Common myeloid progenitor, CD34-positive (primary cell): ENCODE measurements around the gene NLN.
"Not testable (repeated sequence)": the region's sequence is repeated elsewhere in the genome, so short reads cannot be mapped to it uniquely, and the experiment has no call there.

Experiments
- CTCF ChIA-PET: fragments of 350-600 bp; sonication (Branson Sonifier 250); formaldehyde crosslinking; loops from one replicate; lab custom pipeline; 2021; ENCODE audit warnings: antibody characterized with exemption; lab: Charles Lee
- POLR2A ChIA-PET: fragments of 350-600 bp; sonication (Branson Sonifier 250); formaldehyde crosslinking; loops from one replicate; lab custom pipeline; 2021; ENCODE audit warnings: antibody characterized with exemption; lab: Charles Lee
- DNase-seq, 3 donors: peaks; one replicate each; pipeline versions ENCODE4 v3.0.0 to v3.0.0-alpha.2; 2013
- H3K27ac ChIP-seq, 2 experiments: 1 replicate in 1 of 2; 2 replicates in 1 of 2; pipeline ENCODE4 v1.7.0; 2013; ENCODE audit warnings: inconsistent platforms in 2 of 2, low read length in 2 of 2, mild to moderate bottlenecking in 2 of 2, low read depth in 1 of 2, moderate library complexity in 1 of 2; ENCODE audit not compliant: severe bottlenecking in 2 of 2, insufficient read depth in 1 of 2, poor library complexity in 1 of 2
- H3K27me3 ChIP-seq, 5 experiments: replicated peaks in 2 of 5; 1 replicate in 3 of 5; 2 replicates in 2 of 5; pipeline versions ENCODE4 v1.6.1 to v1.7.0; 2013; ENCODE audit warnings: low read length in 4 of 5, mild to moderate bottlenecking in 2 of 5, moderate library complexity in 2 of 5, inconsistent platforms in 1 of 5; ENCODE audit not compliant: insufficient read depth in 5 of 5, control insufficient read depth in 4 of 5
- H3K36me3 ChIP-seq, 4 experiments: 1 replicate in 2 of 4; 2 replicates in 2 of 4; pipeline versions ENCODE4 v1.6.1 to v1.7.0; 2013; ENCODE audit warnings: low read length in 3 of 4, control low read depth in 1 of 4, mild to moderate bottlenecking in 1 of 4; ENCODE audit not compliant: control insufficient read depth in 4 of 4, insufficient read depth in 4 of 4
- H3K4me1 ChIP-seq, 4 experiments: 1 replicate in 3 of 4; 2 replicates in 1 of 4; pipeline versions ENCODE4 v1.6.1 to v1.7.1; 2013; ENCODE audit warnings: low read length in 3 of 4, mild to moderate bottlenecking in 3 of 4, control low read depth in 1 of 4, inconsistent platforms in 1 of 4, moderate library complexity in 1 of 4; ENCODE audit not compliant: control insufficient read depth in 4 of 4, insufficient read depth in 4 of 4; ENCODE audit errors: control extremely low read depth in 1 of 4
- H3K4me3 ChIP-seq, 7 experiments: 1 replicate in 4 of 7; 2 replicates in 3 of 7; pipeline versions ENCODE4 v1.5.1 to v1.7.0; 2013; ENCODE audit warnings: mild to moderate bottlenecking in 7 of 7, low read length in 6 of 7, moderate library complexity in 6 of 7, inconsistent platforms in 2 of 7, low read depth in 2 of 7, control low read depth in 1 of 7; ENCODE audit not compliant: insufficient read depth in 4 of 7, control insufficient read depth in 1 of 7; ENCODE audit errors: extremely low read depth in 1 of 7
- H3K9me3 ChIP-seq, 5 experiments: 1 replicate in 4 of 5; 2 replicates in 1 of 5; pipeline versions ENCODE4 v1.6.1 to v1.7.1; 2013; ENCODE audit warnings: low read length in 4 of 5, mild to moderate bottlenecking in 2 of 5, inconsistent platforms in 1 of 5, low read depth in 1 of 5, moderate library complexity in 1 of 5; ENCODE audit not compliant: control insufficient read depth in 4 of 5, insufficient read depth in 2 of 5; ENCODE audit errors: control extremely low read depth in 1 of 5
- WGBS: methylation state at CpG from one replicate; pipeline ENCODE4 v1.1.5; 2013; ENCODE audit not compliant: insufficient coverage; 5-methylcytosine and 5-hydroxymethylcytosine counted together

The NLN gene

GRCh38 chr5:65832152-65832551, 110.1 kb downstream of the NLN start:
- Histone ChIP-seq H3K27me3 (no peaks in the 10 kb centered on the region), H3K36me3 (no peaks in the 10 kb centered on the region), H3K4me3 (no peak overlapping the region), H3K4me1 (peaks cover 0 to 13% (median 6%) of the 10 kb centered on the region in 4 experiments), H3K27ac (no peak overlapping the region), H3K9me3 (no peaks in the 10 kb centered on the region)
- ChIA-PET POLR2A (no interaction called here), CTCF (interaction anchor here (0.8 kb wide), 1 partner anchor 58 kb away, joined by 4 read pairs; no protein-coding TSS in a partner anchor)
- DNase-seq: no peak

DNA sequence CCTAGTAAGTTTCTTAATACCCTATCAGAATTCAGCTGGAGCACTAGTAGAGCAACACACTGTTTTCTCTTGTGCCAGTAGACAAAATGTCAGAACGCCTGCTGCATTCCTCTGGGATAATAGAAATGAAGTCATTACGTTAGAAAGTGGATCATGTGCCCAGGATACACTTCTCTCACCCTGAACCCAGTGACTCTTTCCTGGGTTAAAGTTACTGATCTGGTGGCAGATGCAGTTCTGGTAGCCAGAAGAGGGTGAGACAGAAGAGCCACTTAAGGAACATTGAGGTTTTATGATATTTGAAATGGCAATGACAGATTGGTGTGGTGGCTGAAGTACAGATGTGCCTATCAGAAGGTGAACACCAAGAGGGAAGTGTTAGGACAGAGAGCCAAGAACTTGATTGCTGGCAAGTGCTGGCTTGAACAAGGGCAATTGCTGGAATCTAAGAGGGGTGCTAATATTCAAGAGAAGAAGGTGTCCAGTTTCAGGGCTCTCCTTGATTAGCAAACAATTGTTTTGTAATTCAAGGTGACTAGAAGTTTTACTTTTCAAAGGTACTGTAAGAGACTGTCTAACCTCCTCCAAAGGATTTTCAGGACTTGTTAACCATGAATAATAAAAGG, 110.7 kb downstream of the NLN start:
- CTCF ChIA-PET: no interaction called here
- no peaks in the 10 kb centered on the region for H3K9me3 ChIP-seq

DNA sequence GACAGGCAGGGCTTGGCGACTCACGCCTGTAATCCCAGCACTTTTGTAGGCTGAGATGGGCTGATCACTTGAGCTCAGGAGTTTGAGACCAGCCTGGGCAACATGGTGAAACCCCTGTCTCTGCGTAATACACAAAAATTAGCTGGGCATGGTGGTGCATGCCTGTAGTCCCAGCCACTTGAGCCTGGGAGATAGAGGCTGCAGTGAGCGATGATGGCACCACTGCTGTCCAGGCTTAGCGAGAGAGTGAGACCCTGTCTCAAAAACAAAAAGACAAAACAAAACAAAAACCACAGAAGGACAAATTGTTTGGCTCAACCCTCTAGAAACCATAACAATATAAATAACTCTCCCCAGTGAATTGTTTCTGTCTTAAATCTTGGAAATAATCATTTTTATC, 111.8 kb downstream of the NLN start:
- peaks cover 0 to 3% (median under 1%) of the 10 kb centered on the region in 4 experiments for H3K4me1 ChIP-seq
- H3K4me3 ChIP-seq: no peak overlapping the region
- DNase-seq: no peak
- ChIA-PET POLR2A (no interaction called here), CTCF (no interaction called here)
- no peak overlapping the region for H3K27ac ChIP-seq
- WGBS: 98% methylated on average over 4 of the region's 5 CpGs
- H3K36me3 ChIP-seq: no peaks in the 10 kb centered on the region
- H3K9me3 ChIP-seq: no peaks in the 10 kb centered on the region
- H3K27me3 ChIP-seq: no peaks in the 10 kb centered on the region

More for the DNA sequence above, 110.7 kb downstream of the NLN start:
- Histone ChIP-seq H3K36me3 (no peaks in the 10 kb centered on the region), H3K27me3 (no peaks in the 10 kb centered on the region), H3K4me3 (no peak overlapping the region), H3K4me1 (peaks cover 0 to 9% (median 4%) of the 10 kb centered on the region in 4 experiments), H3K27ac (no peak overlapping the region)
- 100% methylated on average over 2 of the region's 2 CpGs for WGBS
- POLR2A ChIA-PET: no interaction called here
- no peak for DNase-seq

GRCh38 chr5:65834306-65834705, 112.3 kb downstream of the NLN start:
- no peaks in the 10 kb centered on the region for H3K36me3 ChIP-seq
- WGBS: no CpG with 5 or more reads among the region's 1 CpG
- H3K9me3 ChIP-seq: no peaks in the 10 kb centered on the region
- H3K4me1 ChIP-seq: peaks cover 0 to 3% (median under 1%) of the 10 kb centered on the region in 4 experiments
- no peak overlapping the region for H3K27ac ChIP-seq
- CTCF ChIA-PET: interaction anchor here (1.1 kb wide), 1 partner anchor 14 kb away, joined by 3 read pairs; no protein-coding TSS in a partner anchor
- H3K4me3 ChIP-seq: no peak overlapping the region
- no peak for DNase-seq
- POLR2A ChIA-PET: no interaction called here
- H3K27me3 ChIP-seq: no peaks in the 10 kb centered on the region

- no CpG with 5 or more reads among the region's 2 CpGs for WGBS
- ChIA-PET CTCF (interaction anchor here (1.1 kb wide), 2 partner anchors 15 to 60 kb away, joined by 3 read pairs; no protein-coding TSS in a partner anchor), POLR2A (no interaction called here)
- H3K9me3 ChIP-seq: no peaks in the 10 kb centered on the region
- H3K36me3 ChIP-seq: no peaks in the 10 kb centered on the region
- peaks cover 0 to 9% (median 2%) of the 10 kb centered on the region in 4 experiments for H3K4me1 ChIP-seq
- H3K4me3 ChIP-seq: no peak overlapping the region
- H3K27me3 ChIP-seq: no peaks in the 10 kb centered on the region
- no peak overlapping the region for H3K27ac ChIP-seq
- DNase-seq: no peak
These were observed 113.2 kb downstream of the NLN start for GRCh38 chr5:65835191-65835590.

DNA sequence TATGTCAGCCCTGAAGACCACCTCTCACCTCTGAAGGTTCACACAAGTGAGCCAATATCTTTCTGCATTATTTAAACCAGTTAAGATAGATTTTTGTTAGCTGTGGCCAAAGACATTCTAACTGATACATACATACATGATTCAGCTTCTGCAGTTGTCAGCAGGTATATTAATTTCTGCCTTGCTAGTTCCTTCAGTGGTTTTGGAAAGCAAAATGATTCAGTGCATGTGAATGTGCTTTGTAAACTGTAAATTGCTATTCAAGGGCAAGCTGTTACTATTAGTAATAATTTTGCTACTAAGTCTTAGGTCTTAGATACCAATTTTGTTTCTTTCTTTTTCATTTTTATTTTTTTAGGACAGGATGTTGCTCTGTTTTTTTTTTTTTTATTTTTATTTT, 115.1 kb downstream of the NLN start:
- H3K9me3 ChIP-seq: no peaks in the 10 kb centered on the region
- no peak overlapping the region for H3K27ac ChIP-seq
- no peaks in the 10 kb centered on the region for H3K27me3 ChIP-seq
- H3K36me3 ChIP-seq: no peaks in the 10 kb centered on the region
- ChIA-PET CTCF (no interaction called here), POLR2A (no interaction called here)
- DNase-seq: no peak
- H3K4me1 ChIP-seq: peaks cover 0 to 8% (median 1%) of the 10 kb centered on the region in 4 experiments
- no peak overlapping the region for H3K4me3 ChIP-seq

GRCh38 chr5:65839170-65839569, 117.2 kb downstream of the NLN start:
- H3K36me3 ChIP-seq, DNase-seq, H3K9me3 ChIP-seq, H3K4me1 ChIP-seq, CTCF ChIA-PET, H3K4me3 ChIP-seq, H3K27ac ChIP-seq, H3K27me3 ChIP-seq, POLR2A ChIA-PET: not testable (repeated sequence)
